Activated naive CD8-positive, alpha-beta T cell (primary cell): ENCODE data around the gene NPAS2.

Experiments used
- H3K27ac Mint-ChIP-seq: one replicate; pipeline ENCODE4 v1.8.0; 2021; ENCODE audit warnings: mixed read lengths
- H3K27me3 Mint-ChIP-seq: one replicate; pipeline ENCODE4 v1.8.0; 2021; ENCODE audit warnings: mixed read lengths
- H3K36me3 Mint-ChIP-seq: one replicate; pipeline ENCODE4 v1.8.0; 2021; ENCODE audit warnings: mixed read lengths
- H3K4me1 Mint-ChIP-seq: one replicate; pipeline ENCODE4 v1.8.0; 2021; ENCODE audit warnings: low read depth, mixed read lengths
- H3K4me3 Mint-ChIP-seq: one replicate; pipeline ENCODE4 v1.8.0; 2021; ENCODE audit warnings: mild to moderate bottlenecking, mixed read lengths
- H3K9me3 Mint-ChIP-seq: one replicate; pipeline ENCODE4 v1.8.0; 2021; ENCODE audit warnings: low read depth, mixed read lengths

NPAS2 gene

GRCh38 chr2:100785626-100786296 is 34.2 kb upstream of the NPAS2 start:
- Mint-ChIP-seq H3K4me3 (no peak overlapping the region), H3K27ac (no peak overlapping the region), H3K36me3 (no peaks in the 10 kb centered on the region), H3K27me3 (no peaks in the 10 kb centered on the region), H3K4me1 (no peaks in the 10 kb centered on the region), H3K9me3 (no peaks in the 10 kb centered on the region)

- H3K27ac Mint-ChIP-seq: no peak overlapping the region
- no peak overlapping the region for H3K4me3 Mint-ChIP-seq
- no peaks in the 10 kb centered on the region for H3K27me3 Mint-ChIP-seq
- no peaks in the 10 kb centered on the region for H3K9me3 Mint-ChIP-seq
- no peaks in the 10 kb centered on the region for H3K36me3 Mint-ChIP-seq
- H3K4me1 Mint-ChIP-seq: no peaks in the 10 kb centered on the region
Measured at GRCh38 chr2:100786297-100786658, 33.7 kb upstream of the NPAS2 start.

- Mint-ChIP-seq H3K27ac (no peak overlapping the region), H3K36me3 (no peaks in the 10 kb centered on the region), H3K27me3 (no peaks in the 10 kb centered on the region), H3K4me1 (no peaks in the 10 kb centered on the region), H3K4me3 (no peak overlapping the region), H3K9me3 (no peaks in the 10 kb centered on the region)
Measured at GRCh38 chr2:100786985-100787384, 33.0 kb upstream of the NPAS2 start.

GRCh38 chr2:100789361-100789760 is 30.6 kb upstream of the NPAS2 start:
- H3K27me3 Mint-ChIP-seq: no peaks in the 10 kb centered on the region
- H3K9me3 Mint-ChIP-seq: no peaks in the 10 kb centered on the region
- H3K4me1 Mint-ChIP-seq: no peaks in the 10 kb centered on the region
- H3K27ac Mint-ChIP-seq: no peak overlapping the region
- no peaks in the 10 kb centered on the region for H3K36me3 Mint-ChIP-seq
- no peak overlapping the region for H3K4me3 Mint-ChIP-seq

- Mint-ChIP-seq H3K4me3 (no peak overlapping the region), H3K27ac (no peak overlapping the region), H3K4me1 (no peaks in the 10 kb centered on the region), H3K36me3 (no peaks in the 10 kb centered on the region), H3K27me3 (no peaks in the 10 kb centered on the region), H3K9me3 (no peaks in the 10 kb centered on the region)
Measured at GRCh38 chr2:100791294-100791935, 28.5 kb upstream of the NPAS2 start.

- Mint-ChIP-seq H3K4me3 (no peak overlapping the region), H3K27me3 (no peaks in the 10 kb centered on the region), H3K4me1 (no peaks in the 10 kb centered on the region), H3K27ac (no peak overlapping the region), H3K36me3 (no peaks in the 10 kb centered on the region), H3K9me3 (no peaks in the 10 kb centered on the region)
Measured at GRCh38 chr2:100791936-100792308, 28.0 kb upstream of the NPAS2 start.

- no peak overlapping the region for H3K4me3 Mint-ChIP-seq
- no peaks in the 10 kb centered on the region for H3K4me1 Mint-ChIP-seq
- H3K27me3 Mint-ChIP-seq: no peaks in the 10 kb centered on the region
- no peaks in the 10 kb centered on the region for H3K9me3 Mint-ChIP-seq
- H3K36me3 Mint-ChIP-seq: no peaks in the 10 kb centered on the region
- H3K27ac Mint-ChIP-seq: no peak overlapping the region
Measured at GRCh38 chr2:100793220-100793619, 26.7 kb upstream of the NPAS2 start.

GRCh38 chr2:100793982-100794381 is 26.0 kb upstream of the NPAS2 start:
- no peaks in the 10 kb centered on the region for H3K36me3 Mint-ChIP-seq
- no peaks in the 10 kb centered on the region for H3K27me3 Mint-ChIP-seq
- no peak overlapping the region for H3K4me3 Mint-ChIP-seq
- H3K9me3 Mint-ChIP-seq: no peaks in the 10 kb centered on the region
- H3K4me1 Mint-ChIP-seq: no peaks in the 10 kb centered on the region
- no peak overlapping the region for H3K27ac Mint-ChIP-seq

- Mint-ChIP-seq H3K27me3 (no peaks in the 10 kb centered on the region), H3K9me3 (no peaks in the 10 kb centered on the region), H3K27ac (no peak overlapping the region)
Measured at GRCh38 chr2:100796499-100797100, 23.3 kb upstream of the NPAS2 start.

GRCh38 chr2:100799686-100800085 is 20.3 kb upstream of the NPAS2 start:
- H3K27ac Mint-ChIP-seq: no peak overlapping the region
- H3K27me3 Mint-ChIP-seq: no peaks in the 10 kb centered on the region
- H3K4me1 Mint-ChIP-seq: no peaks in the 10 kb centered on the region
- no peak overlapping the region for H3K4me3 Mint-ChIP-seq
- no peaks in the 10 kb centered on the region for H3K36me3 Mint-ChIP-seq
- H3K9me3 Mint-ChIP-seq: no peaks in the 10 kb centered on the region

More at GRCh38 chr2:100796499-100797100, 23.3 kb upstream of the NPAS2 start:
- no peaks in the 10 kb centered on the region for H3K4me1 Mint-ChIP-seq
- H3K4me3 Mint-ChIP-seq: no peak overlapping the region
- H3K36me3 Mint-ChIP-seq: no peaks in the 10 kb centered on the region

GRCh38 chr2:100800915-100801314 is 19.0 kb upstream of the NPAS2 start:
- no peaks in the 10 kb centered on the region for H3K36me3 Mint-ChIP-seq
- no peaks in the 10 kb centered on the region for H3K9me3 Mint-ChIP-seq
- no peaks in the 10 kb centered on the region for H3K27me3 Mint-ChIP-seq
- no peak overlapping the region for H3K4me3 Mint-ChIP-seq
- no peak overlapping the region for H3K27ac Mint-ChIP-seq
- no peaks in the 10 kb centered on the region for H3K4me1 Mint-ChIP-seq

- no peak overlapping the region for H3K27ac Mint-ChIP-seq
- no peaks in the 10 kb centered on the region for H3K4me1 Mint-ChIP-seq
- H3K36me3 Mint-ChIP-seq: no peaks in the 10 kb centered on the region
- no peaks in the 10 kb centered on the region for H3K9me3 Mint-ChIP-seq
- no peak overlapping the region for H3K4me3 Mint-ChIP-seq
- H3K27me3 Mint-ChIP-seq: no peaks in the 10 kb centered on the region
Measured at GRCh38 chr2:100801402-100801801, 18.5 kb upstream of the NPAS2 start.

- Mint-ChIP-seq H3K36me3 (no peaks in the 10 kb centered on the region), H3K27ac (no peak overlapping the region), H3K27me3 (no peaks in the 10 kb centered on the region), H3K4me1 (no peaks in the 10 kb centered on the region), H3K9me3 (no peaks in the 10 kb centered on the region), H3K4me3 (no peak overlapping the region)
Measured at GRCh38 chr2:100802066-100802465, 17.9 kb upstream of the NPAS2 start.

- H3K9me3 Mint-ChIP-seq: no peaks in the 10 kb centered on the region
- no peaks in the 10 kb centered on the region for H3K27me3 Mint-ChIP-seq
- no peak overlapping the region for H3K27ac Mint-ChIP-seq
- no peak overlapping the region for H3K4me3 Mint-ChIP-seq
- H3K36me3 Mint-ChIP-seq: no peaks in the 10 kb centered on the region
- H3K4me1 Mint-ChIP-seq: no peaks in the 10 kb centered on the region
Measured at GRCh38 chr2:100803334-100803733, 16.6 kb upstream of the NPAS2 start.

GRCh38 chr2:100806550-100806949 is 13.4 kb upstream of the NPAS2 start:
- H3K27ac Mint-ChIP-seq: no peak overlapping the region
- peaks cover 5% of the 10 kb centered on the region for H3K4me1 Mint-ChIP-seq
- no peaks in the 10 kb centered on the region for H3K9me3 Mint-ChIP-seq
- no peaks in the 10 kb centered on the region for H3K36me3 Mint-ChIP-seq
- H3K27me3 Mint-ChIP-seq: peaks cover 1% of the 10 kb centered on the region
- no peak overlapping the region for H3K4me3 Mint-ChIP-seq

- no peak overlapping the region for H3K27ac Mint-ChIP-seq
- peaks cover 15% of the 10 kb centered on the region for H3K4me1 Mint-ChIP-seq
Measured at GRCh38 chr2:100807707-100808106, 12.2 kb upstream of the NPAS2 start.

More at GRCh38 chr2:100807707-100808106, 12.2 kb upstream of the NPAS2 start:
- no peaks in the 10 kb centered on the region for H3K9me3 Mint-ChIP-seq
- no peaks in the 10 kb centered on the region for H3K36me3 Mint-ChIP-seq
- H3K4me3 Mint-ChIP-seq: no peak overlapping the region
- peaks cover 1% of the 10 kb centered on the region for H3K27me3 Mint-ChIP-seq
